Breast epithelium (tissue), 3 donors: Measurements from ENCODE around the gene MTA1.

Experiments
- CTCF ChIP-seq, 3 donors: fragments of 450-650 bp; IDR thresholded peaks; one replicate each; pipeline ENCODE4 v1.5.1; 2016 to 2017; ENCODE audit warnings: antibody characterized with exemption in 3 of 3, mild to moderate bottlenecking in 3 of 3, moderate library complexity in 3 of 3
- POLR2A ChIP-seq: fragments of 450-650 bp; IDR thresholded peaks from one replicate; pipeline ENCODE4 v1.6.1; 2016; ENCODE audit warnings: antibody characterized with exemption, mild to moderate bottlenecking, moderate library complexity

GRCh38 chr14:105458010-105458409 is 38.4 kb downstream of the MTA1 start:
- TF ChIP-seq CTCF (IDR thresholded peaks at IDR 0.05) (no peak), POLR2A (no peak)
